GM15510 (cell line): ENCODE results near the gene LIN9.
A peak's percentile ranks its signal among the peaks of the same experiment; 100 is the strongest.

Experiments
- POLR2A ChIP-seq: IDR thresholded peaks from 3 replicates; pipeline ENCODE4 v1.6.1; 2011; ENCODE audit warnings: borderline replicate concordance; ENCODE audit not compliant: insufficient read length; ENCODE audit errors: extremely low read depth

Gene LIN9

DNA sequence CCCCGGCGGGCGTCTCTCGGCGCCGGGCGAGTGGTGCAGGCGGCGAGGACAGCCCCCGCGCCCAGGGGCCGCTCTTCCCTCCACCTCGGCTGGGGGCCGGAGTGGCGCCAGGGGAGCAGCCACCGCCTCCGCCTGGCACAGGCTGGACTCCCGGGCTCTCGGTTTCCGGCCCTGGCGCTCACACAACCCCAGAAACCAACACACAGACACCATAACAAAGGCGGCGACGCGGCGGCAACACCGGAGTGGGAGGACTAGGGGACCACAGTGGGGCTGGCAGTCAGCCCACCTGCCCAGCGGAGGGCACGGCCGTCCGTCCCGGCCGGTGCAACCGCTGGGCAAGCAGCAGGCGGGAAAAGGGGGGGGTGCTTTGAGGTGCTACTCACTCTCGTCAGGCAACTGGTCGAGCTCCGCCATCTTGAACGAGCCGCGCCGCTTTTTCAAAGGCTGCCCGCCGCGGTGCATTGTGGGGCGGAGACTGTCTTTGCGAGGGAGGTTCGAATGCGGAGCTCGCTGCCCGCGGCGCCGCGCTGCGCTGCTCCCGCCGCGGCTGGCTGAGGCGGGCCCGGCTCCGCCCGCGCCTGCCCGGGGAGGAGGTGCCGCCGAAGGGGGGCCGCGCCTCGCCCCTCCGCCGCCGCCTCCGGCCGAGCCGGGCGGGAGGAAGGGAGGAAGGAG, at the start of gene LIN9:
TSS of gene LIN9 (minus strand) at position 442 of the 675 bp plus-strand sequence. CDS start at position 417, 25 bp downstream.
- TF ChIP-seq POLR2A = peak; percentile 78

GRCh38 chr1:226357416-226357815, 48.5 kb upstream of the LIN9 start:
- TF ChIP-seq POLR2A = no peak

DNA sequence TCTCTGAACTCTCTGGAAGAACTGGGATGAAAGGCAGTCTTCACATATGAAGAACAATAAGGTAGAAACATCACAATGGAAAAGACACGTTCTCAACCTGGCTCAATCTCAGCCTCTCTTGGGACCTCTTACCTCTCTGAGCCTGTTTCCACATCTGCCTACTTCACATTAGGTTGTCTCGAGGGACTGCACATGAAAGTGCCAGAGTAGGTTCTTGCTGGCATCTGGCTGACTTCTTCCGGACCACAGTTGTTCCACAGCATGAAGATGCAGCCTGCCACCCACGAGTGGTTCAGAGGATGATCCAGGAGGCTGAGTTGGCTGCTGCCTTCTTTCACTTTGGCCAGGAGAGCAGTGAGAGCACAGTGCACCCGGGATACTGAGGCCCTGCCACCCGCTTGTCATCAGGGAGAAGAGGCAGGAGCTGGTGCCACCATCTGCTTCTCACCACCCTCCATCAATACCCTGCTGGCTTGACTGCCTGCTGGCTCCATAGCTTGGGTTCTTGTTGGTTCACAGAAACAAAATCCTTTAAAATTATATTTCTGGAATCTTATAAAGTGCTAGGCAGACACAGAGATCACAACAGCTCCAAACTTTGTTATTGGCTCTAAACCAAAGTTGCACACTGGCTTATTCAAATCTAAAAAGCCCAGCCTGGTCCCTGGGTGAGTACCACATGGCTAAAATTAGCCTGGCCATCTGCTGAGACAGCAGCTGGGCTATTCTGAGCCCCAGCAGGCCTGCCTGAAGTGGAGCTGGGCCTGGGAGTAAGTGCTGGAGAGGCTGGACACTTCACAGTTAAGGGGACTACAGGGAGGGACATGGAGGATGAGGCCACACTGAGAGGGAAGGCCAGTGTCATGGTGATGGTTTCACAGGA, 46.9 kb upstream of the LIN9 start:
- TF ChIP-seq POLR2A = no peak

DNA sequence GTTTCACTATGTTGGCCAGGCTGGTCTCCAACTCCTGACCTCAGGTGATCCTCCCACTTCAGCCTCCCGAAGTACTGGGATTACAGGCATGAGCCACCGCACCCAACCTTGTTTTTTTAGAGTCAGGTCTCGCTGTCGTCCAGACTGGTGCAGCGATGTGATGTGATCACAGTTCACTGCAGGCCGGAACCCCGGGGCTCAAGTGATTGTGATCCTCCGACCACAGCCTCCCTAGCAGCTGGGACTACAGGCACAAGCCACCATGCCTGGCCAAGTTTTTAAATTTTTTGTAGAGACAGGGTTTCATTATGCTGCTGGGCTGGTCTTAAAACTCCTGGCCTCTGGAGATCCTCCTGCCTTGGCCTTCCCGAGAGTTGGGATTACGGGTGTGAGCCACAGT, 46.1 kb upstream of the LIN9 start:
- TF ChIP-seq POLR2A = no peak

DNA sequence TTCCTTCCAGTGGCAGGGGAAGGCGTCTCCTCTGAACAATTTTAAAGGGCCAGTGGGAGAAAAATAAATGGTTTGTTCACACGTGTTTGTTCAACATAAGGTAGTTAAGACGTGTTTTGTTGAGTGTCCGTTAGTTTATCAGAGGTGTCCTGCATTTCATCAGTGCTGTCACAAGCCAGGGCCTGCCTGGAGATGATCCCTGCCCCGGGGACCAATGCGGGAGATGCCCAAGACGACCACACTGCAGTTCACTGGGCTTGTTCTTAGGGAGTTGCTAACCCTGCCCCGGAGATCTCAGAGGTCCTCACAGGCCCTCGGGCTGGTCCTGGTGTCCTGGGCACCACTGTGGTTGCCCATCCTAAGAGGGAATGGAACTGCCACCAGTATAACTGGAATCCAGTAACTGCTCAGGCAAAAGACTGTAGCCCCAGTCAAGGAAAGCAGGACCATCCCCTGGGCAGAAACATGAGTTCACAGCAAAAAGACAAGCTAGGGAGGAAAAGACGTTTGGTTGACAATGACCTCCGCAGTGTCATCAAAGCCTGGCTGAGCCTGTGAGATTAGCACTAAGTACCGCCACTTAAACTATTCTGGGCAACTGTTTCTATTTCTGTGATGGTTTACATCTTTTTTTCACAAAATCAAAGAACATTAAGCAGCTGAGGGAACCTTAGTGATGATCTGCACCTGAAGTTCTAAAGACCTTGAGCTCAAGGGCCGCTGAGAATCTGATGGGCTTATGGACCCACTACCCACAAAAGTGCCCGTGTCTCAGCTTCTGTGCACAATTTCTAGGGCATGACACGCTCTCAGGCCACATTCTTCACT, 44.9 kb upstream of the LIN9 start:
- TF ChIP-seq POLR2A = no peak

- TF ChIP-seq POLR2A = no peak
Observed at GRCh38 chr1:226351709-226352108, 42.7 kb upstream of the LIN9 start.

- TF ChIP-seq POLR2A = no peak
Observed at GRCh38 chr1:226350519-226350865, 41.5 kb upstream of the LIN9 start.

DNA sequence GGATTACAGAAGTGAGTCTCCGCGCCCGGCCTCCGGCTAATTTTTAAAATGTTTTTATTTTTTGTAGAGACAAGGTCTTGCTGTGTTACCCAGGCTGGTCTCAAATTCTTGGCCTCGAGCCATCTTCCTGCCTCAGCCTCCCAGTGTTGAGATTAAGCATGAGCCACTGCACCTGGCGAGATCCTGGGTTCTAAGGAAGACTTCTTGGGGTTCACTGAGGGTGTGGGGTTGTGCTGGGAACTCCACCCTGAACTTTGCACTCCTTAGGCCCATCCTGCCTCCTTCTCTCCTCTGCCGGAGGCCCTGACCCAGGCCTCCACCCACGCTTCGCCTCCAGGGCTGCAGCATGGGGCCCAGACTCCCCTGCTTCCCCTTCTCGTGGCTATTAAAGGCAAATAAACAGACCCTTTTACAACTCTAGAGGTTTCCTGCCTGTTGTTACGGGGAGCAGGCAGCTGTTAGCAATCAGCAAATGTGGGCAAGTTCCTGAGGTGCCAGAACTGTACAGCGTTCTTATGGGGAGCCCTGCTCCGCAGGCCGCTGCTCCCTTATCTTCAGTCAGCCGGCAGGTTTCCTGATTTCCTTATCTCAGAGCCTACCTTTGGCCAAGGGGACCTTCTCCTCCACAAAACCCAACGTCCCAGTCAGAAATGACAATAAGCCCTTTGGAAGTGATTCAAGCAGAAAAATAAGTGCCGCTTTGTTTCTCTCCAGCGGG, 41.0 kb upstream of the LIN9 start:
- no peak for TF ChIP-seq POLR2A

- TF ChIP-seq POLR2A = no peak
Observed at GRCh38 chr1:226349081-226349480, 40.1 kb upstream of the LIN9 start.

DNA sequence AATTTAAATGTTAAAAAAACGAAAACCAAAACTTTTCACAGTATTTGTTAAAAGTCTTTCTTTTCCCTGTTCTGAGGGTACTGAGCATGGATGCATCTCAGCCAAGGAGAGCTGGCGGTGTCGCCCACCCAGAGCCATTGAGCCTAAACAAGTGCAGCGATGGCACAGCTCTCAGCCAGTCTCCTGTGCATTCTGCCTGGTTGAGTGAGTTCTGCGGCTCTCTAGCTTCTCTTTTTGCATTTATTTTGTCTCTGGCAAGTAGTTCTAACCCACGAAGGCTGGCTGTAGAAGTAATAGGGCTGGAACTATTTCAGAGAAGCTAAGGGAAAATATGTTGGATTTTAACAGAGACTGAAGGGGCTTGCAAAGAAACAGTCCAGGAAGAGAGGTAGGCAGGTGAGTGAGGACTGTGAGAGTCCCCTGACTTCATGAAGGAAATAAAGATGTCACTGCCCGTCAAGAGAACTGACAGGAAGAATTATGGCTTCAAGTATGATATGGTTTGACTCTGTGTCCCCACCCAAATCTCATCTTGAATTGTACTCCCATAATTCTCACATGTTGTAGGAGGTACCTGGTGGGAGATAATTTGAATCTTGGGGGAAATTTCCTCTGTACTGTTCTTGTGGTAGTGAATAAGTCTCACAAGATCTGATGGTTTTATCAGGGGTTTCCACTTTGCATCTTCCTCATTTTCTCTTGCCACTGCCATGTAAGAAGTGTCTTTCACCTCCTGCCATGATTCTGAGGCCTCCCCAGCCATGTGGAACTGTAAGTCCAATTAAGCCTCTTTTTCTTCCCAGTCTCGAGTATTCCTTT, 35.7 kb upstream of the LIN9 start:
- TF ChIP-seq POLR2A = no peak

GRCh38 chr1:226342656-226343055, 33.7 kb upstream of the LIN9 start:
- no peak for TF ChIP-seq POLR2A

GRCh38 chr1:226337276-226337875, 28.4 kb upstream of the LIN9 start:
- TF ChIP-seq POLR2A = no peak

GRCh38 chr1:226335661-226336060, 26.7 kb upstream of the LIN9 start:
- no peak for TF ChIP-seq POLR2A
